DOHH2 (cell line): ENCODE data around the gene SPIN2A.
"Not testable (repeated sequence)": the region's sequence is repeated elsewhere in the genome, so short reads cannot be mapped to it uniquely, and the experiment has no call there.

ENCODE experiments used
- H3F3A ChIP-seq: fragments of 200-600 bp; sonication (generic), shearing (Covaris generic); 2 replicates; pipeline ENCODE4 v1.6.0; 2016; ENCODE audit warnings: antibody characterized with exemption, mild to moderate bottlenecking; ENCODE audit not compliant: control insufficient read depth, insufficient read depth
- H3K27ac ChIP-seq: fragments of 200-600 bp; sonication (generic); 2 replicates; pipeline ENCODE4 v1.5.1; 2014; ENCODE audit warnings: low read depth, mild to moderate bottlenecking, low read length, moderate library complexity
- H3K27me3 ChIP-seq: fragments of 200-600 bp; sonication (generic); 2 replicates; pipeline ENCODE4 v1.6.1; 2014; ENCODE audit warnings: mild to moderate bottlenecking, low read length, mixed read lengths; ENCODE audit not compliant: control insufficient read depth
- H3K36me3 ChIP-seq: fragments of 200-600 bp; sonication (generic); 2 replicates; pipeline ENCODE4 v1.6.1; 2014; ENCODE audit warnings: mild to moderate bottlenecking, low read length, moderate library complexity, mixed read lengths; ENCODE audit not compliant: control insufficient read depth
- H3K4me1 ChIP-seq: fragments of 200-600 bp; sonication (generic); 2 replicates; pipeline ENCODE4 v1.6.1; 2014; ENCODE audit warnings: mild to moderate bottlenecking, low read length, mixed read lengths; ENCODE audit not compliant: control insufficient read depth
- H3K4me2 ChIP-seq: fragments of 200-600 bp; sonication (generic); 2 replicates; pipeline ENCODE4 v1.6.0; 2014; ENCODE audit warnings: mild to moderate bottlenecking, low read length, moderate library complexity
- H3K4me3 ChIP-seq: fragments of 200-600 bp; sonication (generic); 2 replicates; pipeline ENCODE4 v1.5.1; 2014; ENCODE audit warnings: mild to moderate bottlenecking, low read length, mixed read lengths
- H3K79me2 ChIP-seq: fragments of 200-600 bp; sonication (generic); 2 replicates; pipeline ENCODE4 v1.6.1; 2014; ENCODE audit warnings: mild to moderate bottlenecking, low read length, mixed read lengths; ENCODE audit not compliant: control insufficient read depth
- H3K9me2 ChIP-seq: fragments of 200-600 bp; sonication (generic); replicated peaks from 2 replicates; pipeline ENCODE4 v1.6.1; 2014; ENCODE audit warnings: mild to moderate bottlenecking, low read length, mixed read lengths; ENCODE audit not compliant: control insufficient read depth
- H3K9me3 ChIP-seq: fragments of 200-600 bp; sonication (generic); 2 replicates; pipeline ENCODE4 v1.6.1; 2014; ENCODE audit warnings: antibody characterized with exemption, low read length, mixed read lengths; ENCODE audit not compliant: control insufficient read depth, insufficient read depth
- H4K20me1 ChIP-seq: fragments of 200-600 bp; sonication (generic); 2 replicates; pipeline ENCODE4 v1.6.0; 2014; ENCODE audit warnings: low read depth, mild to moderate bottlenecking, antibody characterized with exemption, low read length, moderate library complexity; ENCODE audit not compliant: control insufficient read depth, insufficient read depth
- EZH2phosphoT487 ChIP-seq: fragments of 200-600 bp; sonication (generic); IDR thresholded peaks from 2 replicates; pipeline ENCODE4 v1.6.1; 2017; ENCODE audit warnings: borderline replicate concordance, mild to moderate bottlenecking, antibody characterized with exemption, low read length, moderate library complexity, mixed read lengths
- TF ChIP-seq, protein P1 (sequence below): fragments of 200-600 bp; sonication (generic); IDR thresholded peaks from one replicate; pipeline ENCODE4 v1.5.1; 2014; ENCODE audit warnings: antibody characterized with exemption, mild to moderate bottlenecking, low read depth, low read length; ENCODE audit not compliant: poor library complexity, severe bottlenecking

Gene SPIN2A

DNA sequence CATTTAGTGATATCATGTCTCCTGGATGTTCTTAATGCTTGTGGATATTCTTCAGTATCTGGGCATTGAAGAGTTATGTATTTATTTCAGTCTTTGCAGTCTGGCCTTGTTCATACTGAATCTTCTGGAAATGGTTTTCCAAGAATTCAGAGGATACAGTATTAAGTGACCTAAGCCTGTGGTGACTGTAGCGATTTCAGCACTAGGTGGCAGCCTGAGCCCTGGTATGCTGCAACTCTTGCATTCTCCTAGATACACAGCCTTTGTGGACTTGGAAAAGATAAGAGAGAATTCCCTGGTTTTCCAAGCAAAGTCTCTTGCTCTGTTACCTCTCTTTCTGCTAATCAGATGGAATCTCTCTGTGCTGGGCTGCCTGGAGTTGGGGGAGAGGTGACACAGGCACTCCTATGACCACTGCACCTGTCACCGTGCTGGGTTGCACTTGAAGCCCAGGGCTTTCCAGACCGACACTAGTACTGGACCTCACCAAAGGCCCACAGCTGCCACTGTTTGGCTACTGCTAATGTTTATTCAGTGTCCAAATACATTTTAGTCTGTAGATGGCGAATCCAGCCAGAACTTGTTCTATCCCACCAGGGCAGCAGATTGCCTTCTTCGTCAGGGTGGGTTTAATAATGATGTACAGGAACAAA is 19.3 kb upstream of the SPIN2A start:
- Histone ChIP-seq H3K4me3 (no peak overlapping the region), H3K4me2 (no peak overlapping the region), H3F3A (no peaks in the 10 kb centered on the region), H4K20me1 (no peaks in the 10 kb centered on the region), H3K36me3 (no peaks in the 10 kb centered on the region), H3K9me2 (no peaks in the 10 kb centered on the region), H3K79me2 (no peaks in the 10 kb centered on the region), H3K27ac (no peak overlapping the region), H3K9me3 (no peaks in the 10 kb centered on the region), H3K27me3 (no peaks in the 10 kb centered on the region), H3K4me1 (no peaks in the 10 kb centered on the region)
- TF ChIP-seq EZH2phosphoT487, result no peak
- TF ChIP-seq, protein P1, sequence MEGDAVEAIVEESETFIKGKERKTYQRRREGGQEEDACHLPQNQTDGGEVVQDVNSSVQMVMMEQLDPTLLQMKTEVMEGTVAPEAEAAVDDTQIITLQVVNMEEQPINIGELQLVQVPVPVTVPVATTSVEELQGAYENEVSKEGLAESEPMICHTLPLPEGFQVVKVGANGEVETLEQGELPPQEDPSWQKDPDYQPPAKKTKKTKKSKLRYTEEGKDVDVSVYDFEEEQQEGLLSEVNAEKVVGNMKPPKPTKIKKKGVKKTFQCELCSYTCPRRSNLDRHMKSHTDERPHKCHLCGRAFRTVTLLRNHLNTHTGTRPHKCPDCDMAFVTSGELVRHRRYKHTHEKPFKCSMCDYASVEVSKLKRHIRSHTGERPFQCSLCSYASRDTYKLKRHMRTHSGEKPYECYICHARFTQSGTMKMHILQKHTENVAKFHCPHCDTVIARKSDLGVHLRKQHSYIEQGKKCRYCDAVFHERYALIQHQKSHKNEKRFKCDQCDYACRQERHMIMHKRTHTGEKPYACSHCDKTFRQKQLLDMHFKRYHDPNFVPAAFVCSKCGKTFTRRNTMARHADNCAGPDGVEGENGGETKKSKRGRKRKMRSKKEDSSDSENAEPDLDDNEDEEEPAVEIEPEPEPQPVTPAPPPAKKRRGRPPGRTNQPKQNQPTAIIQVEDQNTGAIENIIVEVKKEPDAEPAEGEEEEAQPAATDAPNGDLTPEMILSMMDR, result peak; percentile 46

DNA sequence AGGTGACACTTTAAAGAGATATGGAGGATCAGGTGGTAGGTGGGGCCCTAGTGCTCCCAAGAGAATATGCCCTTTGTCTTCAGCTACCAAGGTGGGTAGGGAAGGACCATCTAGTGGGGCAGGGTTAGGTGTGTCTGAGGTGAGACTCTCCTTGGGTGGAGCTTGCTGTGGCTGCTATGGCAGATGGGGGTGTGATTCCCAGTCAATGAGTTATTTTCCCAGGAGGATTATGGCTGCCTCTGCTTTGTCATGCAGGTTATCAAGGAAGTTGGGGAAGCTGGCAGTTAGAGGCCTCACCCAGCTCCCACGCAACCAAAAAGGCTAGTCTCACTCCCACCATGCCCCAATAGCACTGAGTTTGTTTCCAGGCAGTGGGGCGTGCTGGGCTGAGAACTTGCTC is 18.0 kb upstream of the SPIN2A start:
- no peaks in the 10 kb centered on the region for H3K9me3 ChIP-seq
- H3F3A ChIP-seq, result no peaks in the 10 kb centered on the region
- H3K4me2 ChIP-seq, result no peak overlapping the region
- no peaks in the 10 kb centered on the region for H3K27me3 ChIP-seq
- H3K27ac ChIP-seq, result no peak overlapping the region
- TF ChIP-seq, protein P1, result no peak
- TF ChIP-seq EZH2phosphoT487, result no peak
- H3K9me2 ChIP-seq, result no peaks in the 10 kb centered on the region
- H3K79me2 ChIP-seq, result no peaks in the 10 kb centered on the region
- no peak overlapping the region for H3K4me3 ChIP-seq
- no peaks in the 10 kb centered on the region for H3K4me1 ChIP-seq
- H4K20me1 ChIP-seq, result no peaks in the 10 kb centered on the region
- no peaks in the 10 kb centered on the region for H3K36me3 ChIP-seq

DNA sequence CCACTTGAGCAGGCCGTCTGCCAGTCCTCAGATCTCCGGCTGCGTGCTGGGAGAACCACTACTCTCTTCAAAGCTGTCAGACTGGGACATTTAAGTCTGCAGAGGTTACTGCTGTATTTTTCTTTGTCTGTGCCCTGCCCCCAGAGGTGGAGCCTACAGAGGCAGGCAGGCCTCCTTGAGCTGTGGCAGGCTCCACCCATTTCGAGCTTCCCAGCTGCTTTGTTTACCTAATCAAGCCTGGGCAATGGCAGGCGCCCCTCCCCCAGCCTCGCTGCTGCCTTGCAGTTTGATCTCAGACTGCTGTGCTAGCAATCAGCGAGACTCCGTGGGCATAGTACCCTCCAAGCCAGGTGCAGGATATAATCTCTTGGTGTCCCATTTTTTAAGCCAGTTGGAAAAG is 15.0 kb upstream of the SPIN2A start:
- H3K79me2 ChIP-seq, H3K4me1 ChIP-seq, H3K4me2 ChIP-seq, H3K9me2 ChIP-seq, H3K27me3 ChIP-seq, H3K27ac ChIP-seq, H3K4me3 ChIP-seq, H4K20me1 ChIP-seq, H3K36me3 ChIP-seq, H3K9me3 ChIP-seq, H3F3A ChIP-seq: not testable (repeated sequence)

DNA sequence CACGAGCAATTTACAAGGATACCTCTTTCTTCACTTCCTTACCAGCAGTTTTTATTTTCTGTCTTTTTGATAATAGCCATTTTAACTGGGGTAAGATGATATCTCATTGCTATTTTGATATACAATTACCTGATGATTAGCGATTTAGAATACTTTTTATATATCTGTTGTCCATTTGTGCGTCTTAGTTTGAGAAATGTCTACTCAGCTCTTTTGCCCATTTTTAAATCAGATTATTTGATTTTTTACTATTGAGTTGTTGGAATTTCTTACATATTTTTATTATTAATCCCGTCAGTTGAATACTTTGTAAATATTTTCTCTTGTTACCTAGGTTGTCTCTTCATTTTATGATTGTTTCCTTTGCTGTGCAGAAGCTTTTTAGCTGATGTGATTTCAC is 1.5 kb upstream of the SPIN2A start:
- Histone ChIP-seq H3K27ac (no peak overlapping the region), H3K4me1 (no peaks in the 10 kb centered on the region), H3K9me2 (no peaks in the 10 kb centered on the region), H3K36me3 (no peaks in the 10 kb centered on the region), H3F3A (no peaks in the 10 kb centered on the region), H3K4me3 (no peak overlapping the region), H4K20me1 (no peaks in the 10 kb centered on the region), H3K27me3 (no peaks in the 10 kb centered on the region), H3K4me2 (no peak overlapping the region), H3K9me3 (no peaks in the 10 kb centered on the region), H3K79me2 (no peaks in the 10 kb centered on the region)
- TF ChIP-seq EZH2phosphoT487, result no peak
- TF ChIP-seq, protein P1, result no peak
